ENCODE results near the gene OSBPL1A. TPM values are rescaled to one million over a fixed set of nuclear protein-coding genes. Genes with fewer than 3 reads are reported as not detected.
A peak's percentile ranks its signal among the peaks of the same experiment; 100 is the strongest.

OSBPL1A gene
- polyA plus RNA-seq, 2 of the 4 experiments (the other 2 are of a cell fraction), result 10.5 to 22.1 TPM

DNA sequence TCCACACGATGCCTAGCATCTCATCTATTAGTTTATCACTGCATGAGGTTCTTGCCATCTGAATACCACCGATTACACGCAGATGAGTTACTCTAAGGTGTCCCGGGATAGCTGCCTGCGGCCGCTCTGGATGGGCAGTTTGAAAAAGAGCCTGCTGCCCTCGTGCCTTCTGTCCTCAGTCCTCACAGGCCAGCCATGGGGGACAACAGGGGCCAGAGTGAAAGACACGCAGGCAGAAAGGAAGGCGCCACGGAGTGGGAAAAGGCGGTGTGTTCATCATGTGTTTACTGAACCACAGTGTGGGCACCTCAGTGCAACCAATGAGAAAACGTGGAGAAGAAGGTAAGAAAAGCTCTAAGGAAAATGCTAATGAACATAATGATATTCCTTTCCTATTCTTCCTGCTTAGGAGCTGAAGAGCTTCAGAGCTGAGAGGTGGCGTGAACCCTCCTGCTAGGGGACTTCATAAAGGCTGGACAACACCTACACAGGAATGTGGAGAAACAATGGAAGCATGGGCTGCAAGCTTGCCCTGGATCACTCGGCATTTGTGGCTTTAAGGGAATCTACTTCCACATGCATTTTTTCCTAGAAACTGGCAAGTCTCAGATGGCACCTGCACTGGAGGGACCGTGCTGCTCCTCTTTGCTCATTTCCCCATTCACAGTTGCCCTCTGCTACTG lies 207.8 kb downstream of the OSBPL1A start:
- no peak for FAIRE-seq
- no peaks in the 10 kb centered on the region for H3K9me3 ChIP-seq
- CTCF ChIA-PET, result interaction anchor here (0.7 to 4.3 kb wide), 2 partner anchors 10 to 13 kb away, joined by 4 to 19 read pairs; no protein-coding TSS in a partner anchor
- WGBS (ENCODE audit: missing lambda C conversion rate), result 93% methylated on average over 15 of the region's 15 CpGs
- H3K4me2 ChIP-seq, result no peak overlapping the region
- H3K4me1 ChIP-seq, result no peaks in the 10 kb centered on the region
- POLR2A ChIA-PET, result no interaction called here
- DNase-seq (ENCODE audit: low read depth in 1 of 2, low spot score in 1 of 2), result no peak
- TF ChIP-seq PHF8 (IDR thresholded peaks at IDR 0.05; ENCODE audit: borderline replicate concordance, low read depth), result no peak
- no peak for TF ChIP-seq ZSCAN20 (CRISPR knock-in tag; IDR thresholded peaks at IDR 0.05)
- no peak for TF ChIP-seq POLR2AphosphoS2 (conservative IDR thresholded peaks at IDR 0.05; ENCODE audit: low read length)
- no peak for TF ChIP-seq RARB (CRISPR knock-in tag; IDR thresholded peaks at IDR 0.05)
- no peak for TF ChIP-seq ZC3H11A (IDR thresholded peaks at IDR 0.05)
- no peak for TF ChIP-seq KDM5A (IDR thresholded peaks at IDR 0.05)
- TF ChIP-seq NPAS2 (CRISPR knock-in tag; IDR thresholded peaks at IDR 0.05; ENCODE audit: borderline replicate concordance), result no peak
- TF ChIP-seq, protein P1, sequence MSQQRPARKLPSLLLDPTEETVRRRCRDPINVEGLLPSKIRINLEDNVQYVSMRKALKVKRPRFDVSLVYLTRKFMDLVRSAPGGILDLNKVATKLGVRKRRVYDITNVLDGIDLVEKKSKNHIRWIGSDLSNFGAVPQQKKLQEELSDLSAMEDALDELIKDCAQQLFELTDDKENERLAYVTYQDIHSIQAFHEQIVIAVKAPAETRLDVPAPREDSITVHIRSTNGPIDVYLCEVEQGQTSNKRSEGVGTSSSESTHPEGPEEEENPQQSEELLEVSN (IDR thresholded peaks at IDR 0.05; ENCODE audit: borderline replicate concordance, low read depth), result no peak
- no peak for TF ChIP-seq EHMT2 (IDR thresholded peaks at IDR 0.05; ENCODE audit: low read depth)
- TF ChIP-seq SMC3 (IDR thresholded peaks at IDR 0.05), result no peak
- TF ChIP-seq BHLHE40 (IDR thresholded peaks at IDR 0.05; ENCODE audit: low read depth, low read length), result no peak
- TF ChIP-seq, protein P2, sequence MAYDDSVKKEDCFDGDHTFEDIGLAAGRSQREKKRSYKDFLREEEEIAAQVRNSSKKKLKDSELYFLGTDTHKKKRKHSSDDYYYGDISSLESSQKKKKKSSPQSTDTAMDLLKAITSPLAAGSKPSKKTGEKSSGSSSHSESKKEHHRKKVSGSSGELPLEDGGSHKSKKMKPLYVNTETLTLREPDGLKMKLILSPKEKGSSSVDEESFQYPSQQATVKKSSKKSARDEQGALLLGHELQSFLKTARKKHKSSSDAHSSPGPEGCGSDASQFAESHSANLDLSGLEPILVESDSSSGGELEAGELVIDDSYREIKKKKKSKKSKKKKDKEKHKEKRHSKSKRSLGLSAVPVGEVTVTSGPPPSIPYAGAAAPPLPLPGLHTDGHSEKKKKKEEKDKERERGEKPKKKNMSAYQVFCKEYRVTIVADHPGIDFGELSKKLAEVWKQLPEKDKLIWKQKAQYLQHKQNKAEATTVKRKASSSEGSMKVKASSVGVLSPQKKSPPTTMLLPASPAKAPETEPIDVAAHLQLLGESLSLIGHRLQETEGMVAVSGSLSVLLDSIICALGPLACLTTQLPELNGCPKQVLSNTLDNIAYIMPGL (CRISPR knock-in tag; IDR thresholded peaks at IDR 0.05; ENCODE audit: borderline replicate concordance), result no peak
- no peak for TF ChIP-seq SREBF2 (IDR thresholded peaks at IDR 0.05)
- no peak for TF ChIP-seq HOXA7 (CRISPR knock-in tag; IDR thresholded peaks at IDR 0.05)
- no peak for TF ChIP-seq RCOR1 (IDR thresholded peaks at IDR 0.05; ENCODE audit: low read depth, low read length)
- no peak for TF ChIP-seq EHF (CRISPR knock-in tag; IDR thresholded peaks at IDR 0.05)
- TF ChIP-seq, protein P3, sequence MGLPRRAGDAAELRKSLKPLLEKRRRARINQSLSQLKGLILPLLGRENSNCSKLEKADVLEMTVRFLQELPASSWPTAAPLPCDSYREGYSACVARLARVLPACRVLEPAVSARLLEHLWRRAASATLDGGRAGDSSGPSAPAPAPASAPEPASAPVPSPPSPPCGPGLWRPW (IDR thresholded peaks at IDR 0.05), result no peak
- H3K27ac ChIP-seq, result no peak overlapping the region
- no peak overlapping the region for H3K4me3 ChIP-seq
- no peak for ATAC-seq

DNA sequence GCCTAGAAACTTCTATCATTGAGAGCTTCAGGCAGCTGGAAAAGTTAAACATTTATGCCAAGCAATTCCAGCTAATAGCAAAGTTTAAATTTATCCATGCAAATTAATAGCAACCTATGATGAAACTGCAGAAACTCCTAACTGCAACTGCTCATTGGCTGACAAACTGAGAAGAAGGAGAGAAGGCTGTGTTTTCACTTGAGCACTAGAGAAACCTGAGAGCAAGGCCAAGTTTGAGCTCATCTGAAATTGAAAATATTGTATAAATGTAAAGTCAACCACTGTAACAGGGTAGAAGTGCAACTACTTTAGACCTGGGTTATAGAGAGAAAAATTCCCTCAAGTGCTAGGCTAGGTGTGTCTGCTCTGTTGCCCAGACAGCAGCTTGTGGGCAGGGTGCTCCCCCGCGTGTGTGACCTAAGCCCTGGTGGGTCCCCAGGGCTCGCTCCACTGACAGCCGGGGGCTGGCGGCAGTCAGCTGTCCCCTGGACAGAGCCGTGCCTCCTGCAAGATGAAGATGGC lies 208.6 kb downstream of the OSBPL1A start:
- H3K4me3 ChIP-seq, result no peak overlapping the region
- FAIRE-seq, result no peak
- DNase-seq (ENCODE audit: low read depth in 1 of 2, low spot score in 1 of 2), result no peak
- no peak for ATAC-seq
- CTCF ChIA-PET, result interaction anchor here (0.7 to 4.3 kb wide), 3 partner anchors 10 to 171 kb away, joined by 4 to 19 read pairs (median 4); no protein-coding TSS in a partner anchor
- no peak overlapping the region for H3K27ac ChIP-seq
- H3K4me1 ChIP-seq, result no peaks in the 10 kb centered on the region
- no peak overlapping the region for H3K4me2 ChIP-seq
- 73% methylated on average over 6 of the region's 6 CpGs for WGBS (ENCODE audit: missing lambda C conversion rate)
- POLR2A ChIA-PET, result interaction anchor here (0.6 kb wide), 1 partner anchor 28 kb away, joined by 3 read pairs; no protein-coding TSS in a partner anchor
- 0 out of 2 replicates have a peak, but pooled peaks have one; percentile 43 for TF ChIP-seq RFX5 (IDR thresholded peaks at IDR 0.05)
- no peak for TF ChIP-seq SMC3 (IDR thresholded peaks at IDR 0.05)
- no peak for TF ChIP-seq ZNF302 (CRISPR knock-in tag; IDR thresholded peaks at IDR 0.05)
- no peak for TF ChIP-seq CEBPB (IDR thresholded peaks at IDR 0.05)
- TF ChIP-seq, protein P4, sequence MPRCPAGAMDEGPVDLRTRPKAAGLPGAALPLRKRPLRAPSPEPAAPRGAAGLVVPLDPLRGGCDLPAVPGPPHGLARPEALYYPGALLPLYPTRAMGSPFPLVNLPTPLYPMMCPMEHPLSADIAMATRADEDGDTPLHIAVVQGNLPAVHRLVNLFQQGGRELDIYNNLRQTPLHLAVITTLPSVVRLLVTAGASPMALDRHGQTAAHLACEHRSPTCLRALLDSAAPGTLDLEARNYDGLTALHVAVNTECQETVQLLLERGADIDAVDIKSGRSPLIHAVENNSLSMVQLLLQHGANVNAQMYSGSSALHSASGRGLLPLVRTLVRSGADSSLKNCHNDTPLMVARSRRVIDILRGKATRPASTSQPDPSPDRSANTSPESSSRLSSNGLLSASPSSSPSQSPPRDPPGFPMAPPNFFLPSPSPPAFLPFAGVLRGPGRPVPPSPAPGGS (IDR thresholded peaks at IDR 0.05), result no peak
- H3K9me3 ChIP-seq, result no peaks in the 10 kb centered on the region
